GM12864 (cell line): ENCODE data around the gene RBSN.

Experiments
- DNase-seq: peaks from one replicate; pipeline ENCODE4 v3.0.0-alpha.2; 2011; ENCODE audit warnings: low read depth
- H3K4me3 ChIP-seq: 2 replicates; pipeline ENCODE4 v1.5.1; 2011; ENCODE audit warnings: mild to moderate bottlenecking, low read depth, low read length, control low read depth
- TF ChIP-seq, protein P1 (sequence below): IDR thresholded peaks from 2 replicates; pipeline ENCODE4 v1.5.1; 2011; ENCODE audit warnings: low read depth, mild to moderate bottlenecking, moderate library complexity, low read length, control low read depth, inconsistent platforms; ENCODE audit errors: missing control alignments

RBSN gene

DNA sequence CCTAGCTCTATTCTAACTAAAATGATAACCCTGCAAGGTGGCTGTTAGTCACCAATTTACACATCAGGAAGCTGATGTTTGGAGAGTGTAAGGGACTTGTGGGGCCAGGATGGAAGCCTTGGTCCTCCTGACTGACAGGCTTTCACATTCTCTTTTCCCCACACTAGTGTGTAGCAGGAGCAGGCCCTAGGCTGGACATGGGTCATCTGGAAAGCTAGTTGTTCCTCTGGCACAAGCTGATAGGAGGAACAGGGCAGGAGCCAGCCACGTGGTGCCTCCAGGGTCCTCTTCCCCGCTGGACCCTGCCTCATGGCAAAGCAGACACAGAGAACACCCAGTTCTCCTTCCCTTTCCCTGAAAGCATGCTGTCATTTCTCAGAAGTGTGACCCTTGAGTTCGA, 18.1 kb upstream of the RBSN start:
- no peak overlapping the region for H3K4me3 ChIP-seq
- no peak for DNase-seq
- TF ChIP-seq, protein P1, sequence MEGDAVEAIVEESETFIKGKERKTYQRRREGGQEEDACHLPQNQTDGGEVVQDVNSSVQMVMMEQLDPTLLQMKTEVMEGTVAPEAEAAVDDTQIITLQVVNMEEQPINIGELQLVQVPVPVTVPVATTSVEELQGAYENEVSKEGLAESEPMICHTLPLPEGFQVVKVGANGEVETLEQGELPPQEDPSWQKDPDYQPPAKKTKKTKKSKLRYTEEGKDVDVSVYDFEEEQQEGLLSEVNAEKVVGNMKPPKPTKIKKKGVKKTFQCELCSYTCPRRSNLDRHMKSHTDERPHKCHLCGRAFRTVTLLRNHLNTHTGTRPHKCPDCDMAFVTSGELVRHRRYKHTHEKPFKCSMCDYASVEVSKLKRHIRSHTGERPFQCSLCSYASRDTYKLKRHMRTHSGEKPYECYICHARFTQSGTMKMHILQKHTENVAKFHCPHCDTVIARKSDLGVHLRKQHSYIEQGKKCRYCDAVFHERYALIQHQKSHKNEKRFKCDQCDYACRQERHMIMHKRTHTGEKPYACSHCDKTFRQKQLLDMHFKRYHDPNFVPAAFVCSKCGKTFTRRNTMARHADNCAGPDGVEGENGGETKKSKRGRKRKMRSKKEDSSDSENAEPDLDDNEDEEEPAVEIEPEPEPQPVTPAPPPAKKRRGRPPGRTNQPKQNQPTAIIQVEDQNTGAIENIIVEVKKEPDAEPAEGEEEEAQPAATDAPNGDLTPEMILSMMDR = no peak

DNA sequence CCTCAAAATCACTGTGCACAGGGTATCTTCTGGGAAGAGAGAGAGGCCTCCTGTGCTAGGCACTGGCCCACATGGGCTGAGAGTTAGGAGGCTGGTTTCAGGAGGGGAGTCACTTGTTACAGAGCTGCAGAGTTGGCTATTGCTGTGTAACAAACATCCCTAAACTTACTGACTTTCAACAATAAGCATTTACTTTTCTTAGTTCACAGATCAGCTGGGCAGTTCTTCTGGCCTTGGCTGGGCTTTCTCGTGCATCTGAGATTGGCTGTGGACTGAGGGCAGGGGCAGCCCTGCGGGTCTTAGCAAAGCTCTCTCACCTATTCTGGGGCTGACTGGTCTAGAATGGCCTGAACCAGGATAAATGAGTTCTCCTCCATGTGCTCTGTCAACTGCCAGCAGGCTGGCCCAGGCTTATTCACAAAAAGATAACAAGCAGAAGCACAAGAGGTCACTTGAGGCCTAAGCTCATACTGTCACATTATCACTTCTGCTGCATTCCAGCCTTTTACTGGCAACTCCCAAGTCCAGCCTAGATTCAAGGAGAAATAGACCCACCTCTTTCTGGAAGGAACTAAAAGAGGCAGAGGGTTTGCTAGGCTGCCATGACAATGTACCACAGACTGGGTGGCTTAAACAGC, 17.2 kb upstream of the RBSN start:
- TF ChIP-seq, protein P1 = no peak
- DNase-seq = no peak
- H3K4me3 ChIP-seq = no peak overlapping the region

DNA sequence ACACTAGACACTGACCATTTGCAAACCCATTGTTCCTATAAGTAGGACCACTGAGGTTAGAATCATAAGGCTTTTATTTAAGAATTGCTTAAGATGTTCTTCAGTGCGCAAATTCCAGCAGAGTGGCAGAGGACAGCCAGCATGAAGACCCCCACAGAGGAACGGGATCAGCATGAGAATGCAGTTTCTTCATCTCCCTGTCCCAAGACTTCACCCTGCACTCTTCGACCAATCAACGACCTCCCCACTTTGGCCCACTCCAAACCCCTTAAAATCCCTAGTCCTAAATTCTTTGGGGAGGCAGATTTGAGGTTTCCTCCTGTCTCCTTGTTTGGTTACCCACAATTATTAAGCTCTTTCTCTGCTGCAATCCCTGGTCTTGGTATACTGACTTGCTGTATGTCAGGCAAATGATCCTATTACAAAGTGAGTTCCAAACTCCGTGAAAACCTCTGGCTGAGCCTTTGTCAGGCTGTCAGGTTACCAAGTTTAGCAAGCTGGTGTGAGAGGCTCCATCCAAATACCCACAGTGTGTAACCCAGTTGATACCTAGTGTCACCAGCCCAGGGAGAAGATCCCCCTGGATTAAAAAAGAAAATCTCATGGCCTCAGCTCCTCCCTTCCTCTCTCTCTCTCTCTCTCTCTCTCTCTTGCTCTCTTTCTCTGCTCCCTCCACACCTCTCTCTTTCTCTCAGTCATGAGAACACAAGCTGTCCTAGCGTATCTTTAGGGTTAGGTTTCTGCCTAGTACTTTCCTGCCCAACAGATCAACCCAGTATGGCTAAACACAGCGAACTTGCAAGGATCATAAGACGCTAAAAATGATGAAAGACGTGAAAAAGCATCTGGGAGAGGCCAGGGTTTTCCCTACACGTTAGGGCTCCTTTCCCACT, 15.8 kb upstream of the RBSN start:
- TF ChIP-seq, protein P1 = no peak
- no peak for DNase-seq
- H3K4me3 ChIP-seq = no peak overlapping the region

DNA sequence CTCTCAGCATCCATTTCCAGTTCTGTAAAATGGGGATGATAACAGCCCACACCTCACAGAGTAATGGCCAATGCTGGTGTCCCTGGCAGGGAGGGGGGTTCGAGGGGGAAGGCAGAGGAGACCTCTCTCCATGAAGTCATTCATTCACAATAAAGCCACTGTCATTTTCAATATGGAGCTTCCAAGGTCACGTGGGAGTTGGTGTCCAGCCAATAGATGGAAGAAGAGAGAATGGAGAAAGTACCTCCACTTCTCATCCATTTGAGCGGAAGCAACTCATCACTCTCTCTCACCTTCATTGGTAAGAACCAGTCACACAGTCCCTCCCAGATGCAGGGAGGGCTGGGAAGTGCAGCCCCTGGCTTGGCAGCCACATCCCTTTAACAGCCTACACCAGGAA, 14.9 kb upstream of the RBSN start:
- H3K4me3 ChIP-seq = no peak overlapping the region
- TF ChIP-seq, protein P1 = no peak
- DNase-seq = no peak

DNA sequence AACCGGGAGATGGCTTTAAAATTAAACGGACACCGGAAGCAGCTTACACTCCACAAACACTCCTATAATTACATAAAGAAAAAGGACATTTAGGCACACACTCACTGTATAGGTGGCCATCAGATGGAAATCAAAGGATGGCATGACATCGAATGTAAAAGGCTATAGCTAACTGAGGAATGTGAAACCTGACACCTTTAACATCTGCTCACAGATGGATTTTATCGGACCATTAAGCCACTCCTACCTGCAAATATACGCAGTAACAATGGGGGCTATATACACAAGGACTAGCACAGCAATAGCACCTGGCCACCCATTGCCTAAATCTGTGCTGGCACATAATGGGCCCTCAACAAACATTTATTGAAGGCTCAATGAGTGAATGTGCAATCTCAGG, 14.5 kb upstream of the RBSN start:
- no peak overlapping the region for H3K4me3 ChIP-seq
- DNase-seq = no peak
- TF ChIP-seq, protein P1 = no peak

DNA sequence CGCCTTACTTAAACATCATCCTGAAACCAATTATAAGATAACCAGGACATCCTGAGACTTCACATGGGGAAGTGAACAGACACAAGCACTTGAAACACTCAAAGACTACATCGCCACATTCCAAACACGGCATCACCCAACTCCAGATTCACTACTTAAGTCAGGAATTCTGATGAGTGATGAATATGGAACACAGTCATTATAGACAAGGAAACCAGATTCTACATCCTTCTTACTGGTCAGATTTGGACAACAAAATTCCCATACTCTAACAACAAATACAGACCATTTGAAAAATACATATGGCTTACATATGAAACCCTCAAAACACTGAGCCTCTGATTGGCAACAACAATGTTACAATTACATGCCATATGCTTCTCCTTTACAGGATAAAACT, 13.1 kb upstream of the RBSN start:
- DNase-seq = no peak
- no peak overlapping the region for H3K4me3 ChIP-seq
- TF ChIP-seq, protein P1 = no peak
